Activated B cell treated with CpG ODN at 0.5 μM for 24 hours (primary cell): ENCODE data around the gene CHODL. TPM values are rescaled to one million over a fixed set of nuclear protein-coding genes. Genes with fewer than 3 reads are reported as not detected.

Source experiments
- ATAC-seq: fragments of 200-7000 bp; cut with Tn5 transposase; one replicate; pipeline ENCODE4 v1.10.0; 2021; ENCODE audit warnings: low read depth, mild to moderate bottlenecking, moderate library complexity
- CTCF ChIA-PET: fragments of 350-600 bp; sonication (Branson Sonifier 250); formaldehyde crosslinking; loops from one replicate; lab custom pipeline; 2021; ENCODE audit warnings: antibody characterized with exemption; lab: Charles Lee
- POLR2A ChIA-PET: fragments of 350-600 bp; sonication (Branson Sonifier 250); formaldehyde crosslinking; loops from one replicate; lab custom pipeline; 2021; ENCODE audit warnings: antibody characterized with exemption; lab: Charles Lee
- DNase-seq: peaks from one replicate; pipeline ENCODE4 v3.0.0; 2022
- H3K27ac Mint-ChIP-seq: one replicate; pipeline ENCODE4 v1.8.0; 2020; ENCODE audit warnings: mixed read lengths
- H3K27me3 Mint-ChIP-seq: one replicate; pipeline ENCODE4 v1.8.0; 2021; ENCODE audit warnings: mixed read lengths
- H3K36me3 Mint-ChIP-seq: one replicate; pipeline ENCODE4 v1.8.0; 2021; ENCODE audit warnings: low read depth, mixed read lengths
- H3K4me1 Mint-ChIP-seq: one replicate; pipeline ENCODE4 v1.8.0; 2021; ENCODE audit warnings: mixed read lengths
- H3K4me3 Mint-ChIP-seq: one replicate; pipeline ENCODE4 v1.8.0; 2020; ENCODE audit warnings: mild to moderate bottlenecking, mixed read lengths
- H3K9me3 Mint-ChIP-seq: one replicate; pipeline ENCODE4 v1.8.0; 2020; ENCODE audit warnings: mixed read lengths
- CTCF ChIP-seq: fragments of 200-600 bp; IDR thresholded peaks from one replicate; pipeline ENCODE4 v1.8.0; 2022; ENCODE audit warnings: antibody characterized with exemption, mild to moderate bottlenecking
- intact Hi-C: fragments of 100-400 bp; cut with micrococcal nuclease; formaldehyde crosslinking; loops from one replicate; pipeline ENCODE4 v1.15.1; 2024
- total RNA-seq: library from RNA; stranded (reverse); gene quantifications from 2 replicates; pipeline ENCODE4 v1.2.3, GENCODE V29; 2022

The CHODL gene
- total RNA-seq, 1 donor from 2014 or later, result 0.18 TPM

GRCh38 chr21:18298228-18298627, 53.6 kb downstream of the CHODL start:
- H3K27ac Mint-ChIP-seq, result no peak overlapping the region
- intact Hi-C loops, result loop anchor here (10.0 kb wide), 2 partner anchors 197 to 613 kb away; no protein-coding TSS in a partner anchor
- H3K36me3 Mint-ChIP-seq, result no peaks in the 10 kb centered on the region
- H3K27me3 Mint-ChIP-seq, result no peaks in the 10 kb centered on the region
- DNase-seq, result no peak
- no peaks in the 10 kb centered on the region for H3K4me1 Mint-ChIP-seq
- ChIA-PET POLR2A (no interaction called here), CTCF (no interaction called here)
- no peak overlapping the region for H3K4me3 Mint-ChIP-seq
- no peak for TF ChIP-seq CTCF
- no peak for ATAC-seq
- H3K9me3 Mint-ChIP-seq, result no peaks in the 10 kb centered on the region

Other genes starting within 250 kb of the CHODL start
- gene TMPRSS15, start 159.0 kb downstream of the CHODL start, total RNA-seq, result not detected in 2 replicates